ENCODE measurements around the gene RESP18. TPM values are rescaled to one million over a fixed set of nuclear protein-coding genes. Genes with fewer than 3 reads are reported as not detected.

RESP18 gene
- total RNA-seq, 1 experiment from 2014 or later: not detected

DNA sequence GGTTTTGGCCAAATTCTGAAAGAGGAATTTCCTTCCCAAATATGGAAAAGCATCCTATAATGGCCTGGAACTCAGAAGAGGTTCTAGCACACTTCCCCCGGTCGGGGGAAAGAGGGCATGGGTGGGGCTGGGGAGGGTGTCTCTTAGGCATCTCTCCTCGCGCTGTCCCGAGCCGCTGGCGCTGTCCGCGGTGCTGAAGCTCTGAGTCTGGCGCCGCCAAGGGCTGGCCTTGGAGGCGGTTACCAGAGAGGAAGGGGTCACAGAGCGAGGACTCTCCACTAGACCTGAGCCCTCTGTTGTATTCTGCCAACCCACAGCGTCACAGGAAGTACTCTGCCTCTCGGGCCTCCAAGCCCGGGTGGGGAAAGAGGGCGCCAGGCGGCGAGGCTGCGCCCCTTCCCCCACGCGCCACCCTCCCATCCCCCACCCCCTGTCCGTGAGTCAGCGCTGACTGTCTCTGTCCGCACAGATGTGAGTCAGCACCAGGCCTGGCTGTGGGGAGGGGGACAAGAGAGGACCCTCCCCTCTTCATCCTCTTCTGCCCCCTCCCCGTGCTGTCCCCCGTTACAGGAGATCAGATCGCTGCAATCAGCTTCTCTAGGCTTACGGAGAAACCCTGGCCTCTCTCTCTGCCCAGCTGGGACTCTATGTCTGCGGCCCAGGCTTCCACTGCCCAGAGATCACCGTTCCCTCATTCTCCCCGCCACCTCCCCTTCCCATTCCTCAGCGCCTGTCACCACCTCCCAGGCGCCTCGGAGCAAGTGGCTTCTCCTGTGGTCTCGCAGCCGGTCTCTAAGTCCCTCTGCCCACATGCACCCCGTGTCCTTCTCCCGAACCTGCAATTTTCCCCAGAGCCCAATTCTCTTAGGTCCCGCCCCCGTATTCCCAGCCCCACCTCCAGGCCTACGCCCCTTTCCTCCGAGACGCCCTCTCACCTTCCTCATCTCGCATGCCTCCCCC lies 24.1 kb downstream of the RESP18 start:
- H3K27ac ChIP-seq: no peak overlapping the region
- no peaks in the 10 kb centered on the region for H3K9me3 ChIP-seq (replicated peaks)
- no peaks in the 10 kb centered on the region for H3K36me3 ChIP-seq
- H3K27me3 ChIP-seq (replicated peaks): peaks cover 28% of the 10 kb centered on the region
- H3K4me3 ChIP-seq: peak overlapping the region; percentile 11; the same call in 1 of the 2 replicates
- H3K4me1 ChIP-seq (replicated peaks): peaks cover 12% of the 10 kb centered on the region
- peak; percentile 77 to 83 for DNase-seq (ENCODE audit: low read depth in 1 of 2, low spot score in 2 of 2)

DNA sequence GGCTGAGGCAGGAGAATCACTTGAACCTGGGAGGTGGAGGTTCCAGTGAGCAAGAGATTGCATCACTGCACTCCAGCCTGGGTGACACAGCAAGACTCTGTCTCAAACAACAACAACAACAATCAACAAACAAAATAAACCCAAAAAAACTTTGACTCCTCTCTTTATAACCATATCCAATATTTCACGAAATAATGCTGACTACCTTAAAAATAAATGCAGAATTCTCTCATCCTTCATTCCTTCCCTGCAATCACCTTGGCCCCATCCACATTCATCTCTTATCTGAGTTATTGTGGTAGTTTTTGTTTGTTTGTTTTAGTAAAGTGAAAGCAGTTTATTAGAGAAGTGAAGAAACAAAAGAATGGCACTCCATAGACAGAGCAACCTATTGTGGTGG lies 26.5 kb downstream of the RESP18 start:
- Histone ChIP-seq H3K4me3 (no peak overlapping the region), H3K27ac (no peak overlapping the region), H3K4me1 (replicated peaks) (peaks cover 12% of the 10 kb centered on the region), H3K27me3 (replicated peaks) (peaks cover 27% of the 10 kb centered on the region), H3K36me3 (no peaks in the 10 kb centered on the region), H3K9me3 (replicated peaks) (no peaks in the 10 kb centered on the region)
- no peak for DNase-seq (ENCODE audit: low read depth in 1 of 2, low spot score in 2 of 2)

DNA sequence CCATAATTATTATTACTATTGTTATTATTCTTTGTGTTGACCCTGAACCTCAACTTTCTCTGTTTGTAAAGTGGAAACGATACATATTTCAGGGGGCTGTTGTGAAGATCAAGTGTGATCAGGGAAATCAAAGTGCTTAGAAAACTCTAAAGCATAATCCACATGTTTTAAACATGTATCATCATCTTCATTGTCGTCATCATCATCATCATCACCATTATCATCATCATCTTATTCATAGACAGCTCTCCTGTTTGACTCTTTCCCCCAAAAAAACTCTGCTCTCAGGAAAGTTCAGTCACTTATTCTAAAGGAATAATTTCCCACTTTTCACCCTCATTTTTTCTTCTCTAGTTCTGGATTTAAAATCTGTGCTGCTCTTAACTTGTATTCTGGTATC lies 28.3 kb downstream of the RESP18 start:
- H3K4me1 ChIP-seq (replicated peaks): peaks cover 11% of the 10 kb centered on the region
- no peak overlapping the region for H3K4me3 ChIP-seq
- DNase-seq (ENCODE audit: low read depth in 1 of 2, low spot score in 2 of 2): no peak
- no peaks in the 10 kb centered on the region for H3K9me3 ChIP-seq (replicated peaks)
- H3K27ac ChIP-seq: no peak overlapping the region
- no peaks in the 10 kb centered on the region for H3K36me3 ChIP-seq
- H3K27me3 ChIP-seq (replicated peaks): peaks cover 25% of the 10 kb centered on the region

DNA sequence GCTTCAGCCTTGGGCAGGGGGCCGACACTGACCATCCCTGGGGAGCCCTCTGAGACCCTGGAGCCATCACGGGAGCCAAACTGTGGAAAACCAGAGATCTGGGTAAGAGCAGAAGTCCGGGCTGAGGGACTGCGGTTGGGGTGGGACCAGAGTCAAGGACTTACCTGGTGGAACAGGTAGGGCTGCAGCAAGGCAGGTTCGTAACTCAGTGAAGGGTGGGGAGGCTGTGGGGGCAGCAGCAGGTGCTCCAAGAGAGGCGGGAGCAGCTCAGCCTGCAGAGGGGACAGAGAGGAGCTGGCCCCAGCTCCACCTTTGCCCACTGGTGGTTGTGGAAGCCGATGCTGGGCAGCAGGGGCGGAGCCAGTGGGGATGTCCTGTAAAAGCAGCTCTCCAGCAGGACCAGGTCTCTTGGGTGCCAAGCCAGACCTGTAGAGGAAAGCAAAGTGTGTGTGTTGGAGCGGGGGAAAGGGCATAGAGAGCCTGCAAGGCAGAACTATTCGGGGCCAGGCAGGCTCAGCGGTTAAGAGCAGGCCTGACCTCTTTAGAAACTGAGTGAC lies 30.1 kb downstream of the RESP18 start:
- DNase-seq (ENCODE audit: low read depth in 1 of 2, low spot score in 2 of 2): no peak
- H3K27ac ChIP-seq: no peak overlapping the region
- H3K27me3 ChIP-seq (replicated peaks): peaks cover 27% of the 10 kb centered on the region
- no peaks in the 10 kb centered on the region; the same call in 1 of the 2 replicates for H3K4me1 ChIP-seq (replicated peaks)
- no peaks in the 10 kb centered on the region for H3K9me3 ChIP-seq (replicated peaks)
- no peak overlapping the region for H3K4me3 ChIP-seq
- H3K36me3 ChIP-seq: no peaks in the 10 kb centered on the region

DNA sequence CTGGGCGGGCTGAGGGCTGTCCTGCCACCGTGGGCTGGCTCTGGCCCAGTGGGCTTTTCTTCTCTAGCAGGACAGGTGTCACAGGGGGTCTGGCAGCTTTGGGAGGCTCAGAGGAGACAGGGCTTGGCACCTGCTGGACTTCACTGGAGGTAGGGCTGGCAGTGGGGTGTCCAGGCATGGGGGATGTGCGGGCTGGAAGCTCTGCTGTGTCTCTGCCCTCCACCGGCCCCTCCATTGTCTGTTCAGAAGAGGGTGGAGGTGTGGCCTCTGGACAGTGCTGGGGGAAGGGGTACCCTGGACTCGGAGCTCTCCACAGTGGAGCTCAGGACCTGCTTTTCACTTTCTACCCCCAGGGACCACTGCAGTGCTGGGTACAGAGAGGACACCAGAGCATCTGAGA lies 32.5 kb downstream of the RESP18 start:
- no peaks in the 10 kb centered on the region for H3K9me3 ChIP-seq (replicated peaks)
- H3K4me3 ChIP-seq: no peak overlapping the region
- H3K27me3 ChIP-seq (replicated peaks): peaks cover 27% of the 10 kb centered on the region
- no peak overlapping the region for H3K27ac ChIP-seq
- peaks cover 2% of the 10 kb centered on the region for H3K4me1 ChIP-seq (replicated peaks)
- no peak for DNase-seq (ENCODE audit: low read depth in 1 of 2, low spot score in 2 of 2)
- no peaks in the 10 kb centered on the region for H3K36me3 ChIP-seq

DNA sequence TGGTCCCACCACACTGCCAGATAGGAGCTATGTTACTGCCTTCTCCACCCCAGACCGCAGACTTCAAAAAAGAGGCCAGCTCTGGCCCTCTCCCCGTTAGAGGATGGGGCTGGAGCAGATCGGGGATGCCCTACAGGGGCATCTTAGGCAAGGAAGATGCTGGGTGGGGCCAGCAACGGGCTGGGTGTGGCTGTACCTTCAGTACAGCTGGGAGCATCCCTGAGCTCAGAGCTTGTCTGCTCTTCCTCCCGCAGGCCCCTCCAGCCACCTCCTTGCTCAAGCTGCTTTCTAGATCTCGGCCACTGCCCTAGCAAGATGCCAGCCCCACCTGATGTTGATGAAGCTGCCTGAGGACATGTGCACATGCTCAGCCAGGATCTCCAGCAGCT lies 33.2 kb downstream of the RESP18 start:
- H3K4me3 ChIP-seq: no peak overlapping the region

DNA sequence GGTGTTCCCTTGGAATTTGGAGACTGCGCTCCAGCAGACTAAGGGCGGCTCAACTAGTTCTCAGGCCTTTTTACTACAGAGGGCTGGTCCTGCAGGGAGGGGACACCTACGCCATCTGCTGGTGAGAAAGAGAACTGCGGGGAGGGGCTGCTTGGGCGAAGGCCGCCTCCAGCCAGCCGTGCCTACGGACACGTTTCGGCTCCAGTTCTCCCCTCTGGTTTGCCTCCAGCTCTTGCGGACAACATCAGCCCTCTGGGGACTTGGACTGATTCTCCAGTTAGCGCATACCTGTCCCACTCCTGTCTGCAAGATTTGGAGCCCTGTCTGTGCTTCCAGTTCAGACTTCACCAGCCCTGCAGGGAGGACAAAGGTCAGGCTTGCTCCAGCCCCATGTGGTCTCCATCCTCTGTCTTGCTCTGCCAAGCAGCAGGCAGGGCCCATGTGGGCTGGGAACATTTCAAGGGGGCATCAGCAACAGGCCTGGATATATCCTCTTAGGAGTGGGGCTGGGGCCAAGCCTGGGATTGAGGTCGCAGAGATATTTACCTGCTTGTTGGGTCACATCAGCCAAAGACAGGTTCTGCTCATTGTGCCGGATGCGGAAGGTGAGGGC lies 33.7 kb downstream of the RESP18 start:
- peaks cover 18% of the 10 kb centered on the region; the same call in 1 of the 2 replicates for H3K27me3 ChIP-seq (replicated peaks)
- H3K4me3 ChIP-seq: no peak overlapping the region
- no peaks in the 10 kb centered on the region for H3K9me3 ChIP-seq (replicated peaks)
- DNase-seq (ENCODE audit: low read depth in 1 of 2, low spot score in 2 of 2): peak; percentile 71 to 83
- no peaks in the 10 kb centered on the region for H3K36me3 ChIP-seq
- peaks cover 9% of the 10 kb centered on the region for H3K4me1 ChIP-seq (replicated peaks)
- H3K27ac ChIP-seq: no peak overlapping the region

More for the DNA sequence above, 33.2 kb downstream of the RESP18 start:
- no peaks in the 10 kb centered on the region for H3K36me3 ChIP-seq
- peaks cover 9% of the 10 kb centered on the region for H3K4me1 ChIP-seq (replicated peaks)
- H3K9me3 ChIP-seq (replicated peaks): no peaks in the 10 kb centered on the region
- no peak for DNase-seq (ENCODE audit: low read depth in 1 of 2, low spot score in 2 of 2)
- peaks cover 23% of the 10 kb centered on the region; the same call in 1 of the 2 replicates for H3K27me3 ChIP-seq (replicated peaks)
- no peak overlapping the region for H3K27ac ChIP-seq

DNA sequence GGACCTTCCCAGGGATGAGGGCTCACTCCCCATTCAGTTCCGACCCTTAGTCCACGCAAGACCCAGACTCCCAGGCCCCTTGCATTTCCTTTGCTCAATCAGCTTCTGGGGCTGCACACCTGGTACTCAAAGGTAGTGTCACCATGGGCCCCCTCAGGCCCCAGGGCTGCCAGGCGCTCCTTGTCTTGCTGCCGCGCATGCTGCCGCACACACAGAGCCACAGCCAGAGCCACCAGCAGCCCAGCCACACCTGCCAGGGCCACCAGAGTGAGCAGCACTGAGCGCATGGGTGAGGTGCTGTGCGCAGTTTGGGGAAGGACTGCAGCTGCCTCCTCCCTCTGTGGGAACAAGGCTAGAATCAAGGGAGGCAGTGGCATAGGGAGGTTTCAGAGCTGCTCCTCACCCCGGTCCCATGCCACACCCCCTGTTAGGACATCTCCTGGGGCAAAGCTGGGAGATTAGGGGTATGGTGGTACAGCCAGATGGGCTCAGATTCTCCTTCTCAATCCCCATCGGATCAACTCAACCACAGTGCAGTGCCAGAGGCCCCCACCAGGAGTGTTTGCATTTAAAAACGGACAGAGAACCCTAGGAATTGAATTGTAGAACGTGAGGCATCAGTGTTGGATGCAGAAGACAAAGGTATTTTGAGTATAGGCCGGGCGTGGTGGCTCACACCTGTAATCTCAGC lies 34.6 kb downstream of the RESP18 start:
- H3K36me3 ChIP-seq: no peaks in the 10 kb centered on the region
- H3K27me3 ChIP-seq (replicated peaks): peaks cover 18% of the 10 kb centered on the region; the same call in 1 of the 2 replicates
- peaks cover 9% of the 10 kb centered on the region for H3K4me1 ChIP-seq (replicated peaks)
- no peak overlapping the region for H3K4me3 ChIP-seq
- no peaks in the 10 kb centered on the region for H3K9me3 ChIP-seq (replicated peaks)
- DNase-seq (ENCODE audit: low read depth in 1 of 2, low spot score in 2 of 2): no peak
- no peak overlapping the region for H3K27ac ChIP-seq

DNA sequence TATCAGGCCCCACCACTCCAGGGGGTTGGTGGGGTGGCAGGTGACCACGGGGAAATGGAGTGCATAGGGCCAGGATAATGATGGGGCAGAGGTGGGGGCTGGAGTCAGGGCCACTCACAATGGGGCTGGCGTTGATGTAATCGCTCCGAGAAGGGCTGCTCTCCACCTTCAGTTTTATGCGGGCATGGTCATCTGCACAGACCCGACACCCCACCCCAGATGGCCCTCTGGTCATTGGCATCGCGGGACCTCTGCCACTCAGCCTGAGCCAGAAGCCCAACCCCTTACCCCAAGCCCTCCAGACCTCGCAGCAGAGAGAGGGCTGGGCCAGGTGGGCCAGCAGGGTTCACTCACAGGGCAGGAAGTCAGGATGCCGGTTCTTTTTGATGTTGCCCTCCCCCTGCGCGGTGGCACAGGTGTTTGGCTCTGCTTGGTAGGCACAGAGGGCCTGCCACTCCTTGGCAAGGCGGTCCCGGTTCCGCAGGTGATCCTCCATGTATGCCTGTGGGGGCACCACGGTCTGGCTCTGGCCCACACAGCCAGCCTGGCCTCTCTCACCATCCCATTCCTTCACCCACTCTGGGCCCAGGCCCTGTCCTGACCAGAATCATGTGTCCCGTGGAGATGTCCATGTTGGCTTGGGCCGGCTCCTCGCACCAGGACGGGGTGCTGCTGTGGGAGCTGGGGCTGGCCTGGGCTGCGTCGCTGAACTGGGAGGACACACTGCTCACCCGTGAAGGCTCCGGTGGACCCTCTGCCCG lies 35.7 kb downstream of the RESP18 start:
- no peak for DNase-seq (ENCODE audit: low read depth in 1 of 2, low spot score in 2 of 2)
- H3K4me3 ChIP-seq: no peak overlapping the region
- peaks cover 18% of the 10 kb centered on the region; the same call in 1 of the 2 replicates for H3K27me3 ChIP-seq (replicated peaks)
- peaks cover 12% of the 10 kb centered on the region for H3K4me1 ChIP-seq (replicated peaks)
- H3K9me3 ChIP-seq (replicated peaks): no peaks in the 10 kb centered on the region
- no peaks in the 10 kb centered on the region for H3K36me3 ChIP-seq
- H3K27ac ChIP-seq: no peak overlapping the region

DNA sequence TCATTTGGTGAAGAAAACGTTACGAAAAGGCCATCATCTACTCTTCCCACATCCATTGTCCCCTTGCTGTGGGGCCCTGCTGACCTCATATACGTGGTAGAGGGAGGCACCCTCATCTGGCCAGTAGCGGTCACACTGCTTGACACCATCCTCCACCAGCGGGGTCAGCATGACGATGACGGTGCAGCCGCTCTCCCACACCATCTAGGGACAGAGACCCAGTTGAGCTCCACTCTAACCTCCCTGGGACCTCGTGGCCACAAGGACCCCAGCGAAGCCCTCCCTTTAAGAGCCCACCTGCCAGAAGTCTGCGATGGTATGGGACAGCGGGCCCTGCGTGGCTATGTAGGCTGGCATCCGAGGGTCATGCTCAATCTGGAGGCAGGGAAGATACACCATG lies 36.4 kb downstream of the RESP18 start:
- DNase-seq (ENCODE audit: low read depth in 1 of 2, low spot score in 2 of 2): no peak
- peaks cover 18% of the 10 kb centered on the region; the same call in 1 of the 2 replicates for H3K27me3 ChIP-seq (replicated peaks)
- no peak overlapping the region for H3K27ac ChIP-seq
- peaks cover 13% of the 10 kb centered on the region for H3K4me1 ChIP-seq (replicated peaks)
- no peak overlapping the region for H3K4me3 ChIP-seq
- H3K9me3 ChIP-seq (replicated peaks): no peaks in the 10 kb centered on the region
- no peaks in the 10 kb centered on the region for H3K36me3 ChIP-seq

DNA sequence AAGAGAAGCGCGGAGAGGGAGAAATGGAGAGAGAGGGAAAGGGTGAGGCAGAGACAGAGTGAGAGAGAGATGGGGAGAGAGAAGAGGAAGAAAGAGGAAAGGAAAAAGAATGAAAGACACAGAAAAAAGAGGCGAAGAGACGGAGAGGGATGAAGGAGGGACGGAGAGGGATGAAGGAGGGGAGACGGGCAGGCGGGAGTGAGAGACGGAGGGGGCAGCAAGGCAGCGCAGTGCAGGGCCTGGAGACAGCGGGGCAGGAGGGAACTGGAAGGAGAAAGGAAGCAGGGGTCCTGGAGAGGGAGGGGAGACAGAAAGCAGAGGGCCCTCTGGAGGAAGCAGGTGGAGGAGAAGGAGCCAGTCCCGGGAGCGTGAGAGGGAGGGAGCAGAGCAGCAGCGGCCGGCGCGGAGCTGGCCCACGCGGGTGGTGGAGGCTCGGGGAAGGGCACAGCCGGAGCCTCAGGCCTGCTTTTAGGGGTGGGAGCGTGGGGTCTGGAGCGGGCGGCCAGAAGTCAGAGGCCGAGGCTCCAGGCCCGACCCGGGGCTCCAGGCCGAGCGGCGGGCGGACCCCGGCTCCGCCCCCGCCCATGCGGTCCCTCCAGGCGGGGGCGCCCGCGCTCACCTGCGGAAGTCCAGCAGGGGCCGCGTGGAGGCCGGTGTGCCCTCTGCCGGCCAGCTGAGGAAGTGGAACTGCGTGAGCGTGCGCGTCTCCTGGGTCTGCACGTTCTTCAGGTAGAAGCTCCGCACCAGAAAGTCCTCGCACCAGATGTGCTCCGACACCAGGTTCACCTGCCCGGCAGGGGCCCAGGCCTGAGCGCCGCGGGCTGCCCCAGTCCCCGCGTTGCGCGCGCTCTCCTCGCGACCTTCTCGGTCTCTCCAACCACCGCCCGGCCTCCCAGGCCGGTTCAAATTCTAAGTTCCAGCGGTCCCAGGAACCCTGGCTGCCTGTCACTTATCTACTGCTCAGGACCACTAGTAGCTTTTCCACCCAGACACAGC lies 37.9 kb downstream of the RESP18 start:
- no peaks in the 10 kb centered on the region for H3K36me3 ChIP-seq
- peaks cover 15% of the 10 kb centered on the region for H3K4me1 ChIP-seq (replicated peaks)
- H3K27me3 ChIP-seq (replicated peaks): peaks cover 7% of the 10 kb centered on the region; the same call in 1 of the 2 replicates
- no peaks in the 10 kb centered on the region for H3K9me3 ChIP-seq (replicated peaks)
- peak; percentile 78 to 79 for DNase-seq (ENCODE audit: low read depth in 1 of 2, low spot score in 2 of 2)
- no peak overlapping the region for H3K27ac ChIP-seq
- peak overlapping the region; percentile 30 for H3K4me3 ChIP-seq

DNA sequence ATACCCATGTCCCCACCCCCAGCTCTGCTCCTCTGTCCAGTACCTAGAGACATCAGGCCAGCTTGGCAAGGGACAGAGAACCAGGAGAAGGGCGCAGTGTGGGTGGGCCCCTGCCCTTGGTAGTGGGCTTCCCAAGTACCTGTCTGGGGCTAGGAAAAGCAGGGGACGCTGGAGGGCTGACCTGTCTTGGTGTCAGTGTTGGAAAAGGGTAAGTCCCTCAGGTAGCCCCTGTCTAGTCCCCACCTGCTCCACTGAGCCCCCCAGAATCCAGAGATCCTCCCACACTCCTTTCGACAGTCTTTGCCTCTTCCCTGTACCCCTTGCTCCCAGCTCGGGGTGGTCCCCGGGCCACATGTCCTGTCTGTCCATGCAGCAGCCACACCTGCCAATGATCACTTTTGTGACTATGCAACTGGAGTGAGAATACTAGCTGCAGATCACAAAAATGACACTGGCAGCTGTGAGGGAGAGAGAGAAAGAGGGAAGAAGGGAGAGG lies 38.8 kb downstream of the RESP18 start:
- no peak for DNase-seq (ENCODE audit: low read depth in 1 of 2, low spot score in 2 of 2)
- Histone ChIP-seq H3K4me1 (replicated peaks) (peaks cover 21% of the 10 kb centered on the region), H3K9me3 (replicated peaks) (no peaks in the 10 kb centered on the region), H3K27ac (no peak overlapping the region), H3K4me3 (no peak overlapping the region), H3K27me3 (replicated peaks) (peaks cover under 1% of the 10 kb centered on the region; the same call in 1 of the 2 replicates), H3K36me3 (no peaks in the 10 kb centered on the region)
